ENCODE measurements around the gene CCDC127.

- TF ChIP-seq RAD21 (IDR thresholded peaks at IDR 0.05) = no peak
- no peak for TF ChIP-seq CTCF (IDR thresholded peaks at IDR 0.05; ENCODE audit: low read depth, low read length, missing input control)
- TF ChIP-seq TAF1 (conservative IDR thresholded peaks at IDR 0.05) = no peak
- no peak for TF ChIP-seq GABPA (IDR thresholded peaks at IDR 0.05 in 1 of 2, conservative IDR thresholded peaks at IDR 0.05 in 1 of 2)
- TF ChIP-seq EGR1 (IDR thresholded peaks at IDR 0.05; ENCODE audit: low read depth in 2 of 2) = no peak
- no peak for TF ChIP-seq SP1 (IDR thresholded peaks at IDR 0.05)
- TF ChIP-seq REST (IDR thresholded peaks at IDR 0.05) = no peak
- no peak for TF ChIP-seq ZBTB33 (IDR thresholded peaks at IDR 0.05)
Observed at GRCh38 chr5:196350-196749, 21.6 kb downstream of the CCDC127 start.
